ENCODE data around the gene TEX13C. TPM values are rescaled to one million over a fixed set of nuclear protein-coding genes. Genes with fewer than 3 reads are reported as not detected.

TEX13C gene
- polyA plus RNA-seq (2013, experiment 1 of 2) = not detected
- polyA plus RNA-seq (2013, experiment 2 of 2) = not detected

DNA sequence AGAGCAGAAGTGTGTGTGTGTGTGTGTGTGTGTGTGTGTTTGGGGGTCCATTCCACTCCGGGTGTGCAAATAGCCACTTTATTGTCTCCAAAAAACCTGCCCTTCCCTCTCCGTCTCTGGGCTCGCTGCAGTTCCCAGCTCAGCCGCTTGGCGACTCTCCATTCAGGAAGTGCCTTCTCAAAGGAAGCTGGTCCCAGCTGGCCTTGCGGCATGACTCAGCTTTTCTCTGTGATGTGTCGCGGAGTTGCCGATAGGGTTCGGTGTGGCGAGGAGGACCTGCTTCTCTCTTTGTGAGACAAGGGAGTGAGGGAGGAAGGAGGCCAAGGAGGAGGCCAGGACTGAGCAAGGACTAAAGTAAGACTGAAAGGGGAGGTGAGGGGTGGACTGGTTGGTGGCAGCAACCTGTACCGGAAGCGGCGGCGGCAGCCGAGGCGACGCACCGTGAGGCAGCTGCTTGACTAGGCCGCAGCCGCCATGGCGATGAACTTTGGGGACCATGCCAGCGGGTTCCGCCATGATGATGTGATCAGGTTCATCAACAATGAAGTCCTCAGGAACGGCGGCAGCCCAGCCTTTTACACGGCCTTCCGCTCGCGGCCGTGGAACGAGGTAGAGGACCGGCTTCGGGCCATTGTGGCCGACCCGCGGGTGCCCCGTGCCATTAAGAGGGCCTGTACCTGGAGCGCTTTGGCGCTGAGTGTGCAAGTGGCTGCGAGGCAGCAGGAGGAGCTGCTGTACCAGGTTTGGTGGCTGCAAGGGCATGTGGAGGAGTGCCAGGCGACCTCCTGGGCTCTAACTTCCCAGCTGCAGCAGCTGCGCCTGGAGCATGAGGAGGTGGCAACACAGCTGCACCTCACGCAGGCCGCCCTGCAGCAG, at the start of gene TEX13C:
TSS of gene TEX13C (plus strand) at position 226 of the 876 bp plus-strand sequence. CDS start at position 475, 249 bp downstream.
- Histone ChIP-seq H3K27me3 (ENCODE audit: control insufficient read depth in 3 of 3, insufficient read depth in 3 of 3, low read depth in 1 of 3, low read length in 3 of 3) (no peaks in the 10 kb centered on the region), H4K91ac (ENCODE audit: low read depth, low read length, poor library complexity) (no peak within 1 kb of the TSS), H3K4ac (ENCODE audit: low read length) (no peak within 1 kb of the TSS), H3K14ac (ENCODE audit: low read length) (no peak within 1 kb of the TSS), H3K9me3 (replicated peaks in 1 of 2; ENCODE audit: control insufficient read depth in 2 of 2, insufficient read depth in 1 of 2, low read depth in 1 of 2, low read length in 2 of 2) (no peaks in the 10 kb centered on the region), H2BK15ac (ENCODE audit: low read length) (no peak within 1 kb of the TSS), H3K4me1 (ENCODE audit: control insufficient read depth in 2 of 2, insufficient read depth in 1 of 2, low read depth in 1 of 2, low read length in 2 of 2) (no peaks in the 10 kb centered on the region), H3K9ac (ENCODE audit: low read depth, low read length, poor library complexity) (no peak within 1 kb of the TSS), H2AK5ac (ENCODE audit: low read depth, low read length) (no peak within 1 kb of the TSS), H3K4me3 (ENCODE audit: low read length in 2 of 2) (no peak within 1 kb of the TSS), H2BK120ac (ENCODE audit: low read depth, low read length) (no peak within 1 kb of the TSS), H3K27ac (replicated peaks; ENCODE audit: low read length) (no peak within 1 kb of the TSS), H3K23ac (ENCODE audit: low read depth, low read length, poor library complexity) (no peak within 1 kb of the TSS), H3K79me1 (ENCODE audit: low read depth, low read length) (no peaks in the 10 kb centered on the region), H3K4me2 (ENCODE audit: insufficient read depth, low read length, poor library complexity, severe bottlenecking) (no peak within 1 kb of the TSS), H2AFZ (ENCODE audit: low read length) (no peak within 1 kb of the TSS), H2BK5ac (ENCODE audit: low read length) (no peak within 1 kb of the TSS), H4K8ac (ENCODE audit: low read depth, low read length) (no peak within 1 kb of the TSS), H3K18ac (ENCODE audit: low read length) (no peak within 1 kb of the TSS), H3K36me3 (replicated peaks in 1 of 2; ENCODE audit: control insufficient read depth in 2 of 2, insufficient read depth in 2 of 2, low read length in 2 of 2) (no peaks in the 10 kb centered on the region), H2BK12ac (ENCODE audit: low read length) (no peak within 1 kb of the TSS)
- no peak for DNase-seq (ENCODE audit: low spot score)
- no CpG with 5 or more reads among the region's 45 CpGs for WGBS, 2 donors (ENCODE audit: extremely low coverage in 2 of 2, insufficient read length in 2 of 2, insufficient replicate concordance in 1 of 2)

DNA sequence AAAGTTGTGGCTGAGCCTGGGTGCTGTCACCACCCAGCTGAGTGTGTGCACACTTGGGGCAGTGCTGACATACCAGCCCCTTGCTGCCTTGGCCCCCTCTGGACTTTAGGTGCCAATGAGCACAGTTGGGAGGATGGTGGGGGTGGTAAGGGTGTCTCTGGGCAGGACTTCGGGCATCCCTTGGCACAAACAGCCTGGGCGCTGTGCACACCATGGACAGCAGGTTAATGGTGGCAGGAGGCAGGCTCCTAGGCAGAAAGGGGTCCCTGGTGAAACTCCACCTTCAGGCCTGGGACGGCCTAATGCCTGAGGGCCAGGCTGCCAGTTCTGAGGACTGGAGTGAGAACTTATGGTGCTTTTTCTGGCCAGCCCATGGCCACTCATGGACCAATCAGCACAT, 32.4 kb upstream of the TEX13C start:
- no peak overlapping the region for H3K18ac ChIP-seq (ENCODE audit: low read length)
- no peak overlapping the region for H3K4me3 ChIP-seq (ENCODE audit: low read length in 2 of 2)
- DNase-seq (ENCODE audit: low spot score) = no peak
- H3K4me1 ChIP-seq (ENCODE audit: control insufficient read depth in 2 of 2, insufficient read depth in 1 of 2, low read depth in 1 of 2, low read length in 2 of 2) = no peaks in the 10 kb centered on the region
- H3K27ac ChIP-seq (replicated peaks; ENCODE audit: low read length) = no peak overlapping the region
- H3K4me2 ChIP-seq (ENCODE audit: insufficient read depth, low read length, poor library complexity, severe bottlenecking) = no peak overlapping the region
- no peak overlapping the region for H3K9ac ChIP-seq (ENCODE audit: low read depth, low read length, poor library complexity)
- no peaks in the 10 kb centered on the region for H3K36me3 ChIP-seq (replicated peaks in 1 of 2; ENCODE audit: control insufficient read depth in 2 of 2, insufficient read depth in 2 of 2, low read length in 2 of 2)
- no CpG with 5 or more reads among the region's 3 CpGs for WGBS, 2 donors (ENCODE audit: extremely low coverage in 2 of 2, insufficient read length in 2 of 2, insufficient replicate concordance in 1 of 2)
- no peak overlapping the region for H4K91ac ChIP-seq (ENCODE audit: low read depth, low read length, poor library complexity)
- no peak overlapping the region for H3K23ac ChIP-seq (ENCODE audit: low read depth, low read length, poor library complexity)
- H3K4ac ChIP-seq (ENCODE audit: low read length) = no peak overlapping the region
- H2AFZ ChIP-seq (ENCODE audit: low read length) = no peak overlapping the region
- no peak overlapping the region for H2BK5ac ChIP-seq (ENCODE audit: low read length)
- no peak overlapping the region for H2BK120ac ChIP-seq (ENCODE audit: low read depth, low read length)
- no peaks in the 10 kb centered on the region for H3K27me3 ChIP-seq (ENCODE audit: control insufficient read depth in 3 of 3, insufficient read depth in 3 of 3, low read depth in 1 of 3, low read length in 3 of 3)
- no peaks in the 10 kb centered on the region for H3K9me3 ChIP-seq (replicated peaks in 1 of 2; ENCODE audit: control insufficient read depth in 2 of 2, insufficient read depth in 1 of 2, low read depth in 1 of 2, low read length in 2 of 2)
- no peak overlapping the region for H2BK15ac ChIP-seq (ENCODE audit: low read length)
- no peak overlapping the region for H3K14ac ChIP-seq (ENCODE audit: low read length)
- H2AK5ac ChIP-seq (ENCODE audit: low read depth, low read length) = no peak overlapping the region
- no peak overlapping the region for H2BK12ac ChIP-seq (ENCODE audit: low read length)
- H3K79me1 ChIP-seq (ENCODE audit: low read depth, low read length) = no peaks in the 10 kb centered on the region
- no peak overlapping the region for H4K8ac ChIP-seq (ENCODE audit: low read depth, low read length)

DNA sequence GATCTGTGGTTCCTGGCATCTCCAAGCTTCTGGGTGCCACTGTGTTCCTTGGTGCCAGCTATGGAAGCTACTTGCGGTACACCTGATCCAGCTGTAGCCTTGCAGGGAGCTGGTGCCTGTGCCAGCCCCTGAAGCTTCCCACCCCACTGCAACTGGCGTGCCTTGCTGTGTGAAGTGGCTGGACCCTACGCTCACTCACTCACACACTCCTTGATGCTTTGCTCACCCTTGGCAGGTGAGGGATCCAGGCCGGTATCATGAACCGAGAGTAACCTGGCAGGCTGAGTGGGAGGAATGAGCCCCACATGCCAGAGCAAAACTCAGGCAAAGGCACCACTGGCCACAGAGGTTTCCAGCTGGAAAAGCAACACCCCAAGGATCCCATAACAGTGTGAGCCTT, 31.3 kb upstream of the TEX13C start:
- Histone ChIP-seq H3K4ac (ENCODE audit: low read length) (no peak overlapping the region), H4K8ac (ENCODE audit: low read depth, low read length) (no peak overlapping the region), H2BK15ac (ENCODE audit: low read length) (no peak overlapping the region), H3K4me1 (ENCODE audit: control insufficient read depth in 2 of 2, insufficient read depth in 1 of 2, low read depth in 1 of 2, low read length in 2 of 2) (no peaks in the 10 kb centered on the region), H3K4me2 (ENCODE audit: insufficient read depth, low read length, poor library complexity, severe bottlenecking) (no peak overlapping the region), H3K9me3 (replicated peaks in 1 of 2; ENCODE audit: control insufficient read depth in 2 of 2, insufficient read depth in 1 of 2, low read depth in 1 of 2, low read length in 2 of 2) (no peaks in the 10 kb centered on the region), H3K36me3 (replicated peaks in 1 of 2; ENCODE audit: control insufficient read depth in 2 of 2, insufficient read depth in 2 of 2, low read length in 2 of 2) (no peaks in the 10 kb centered on the region), H2BK12ac (ENCODE audit: low read length) (no peak overlapping the region), H2AFZ (ENCODE audit: low read length) (no peak overlapping the region), H3K79me1 (ENCODE audit: low read depth, low read length) (no peaks in the 10 kb centered on the region), H2AK5ac (ENCODE audit: low read depth, low read length) (no peak overlapping the region), H3K4me3 (ENCODE audit: low read length in 2 of 2) (no peak overlapping the region), H3K18ac (ENCODE audit: low read length) (no peak overlapping the region), H3K27me3 (ENCODE audit: control insufficient read depth in 3 of 3, insufficient read depth in 3 of 3, low read depth in 1 of 3, low read length in 3 of 3) (no peaks in the 10 kb centered on the region), H2BK120ac (ENCODE audit: low read depth, low read length) (no peak overlapping the region), H3K27ac (replicated peaks; ENCODE audit: low read length) (no peak overlapping the region), H3K14ac (ENCODE audit: low read length) (no peak overlapping the region), H3K23ac (ENCODE audit: low read depth, low read length, poor library complexity) (no peak overlapping the region), H3K9ac (ENCODE audit: low read depth, low read length, poor library complexity) (no peak overlapping the region), H4K91ac (ENCODE audit: low read depth, low read length, poor library complexity) (no peak overlapping the region), H2BK5ac (ENCODE audit: low read length) (no peak overlapping the region)
- WGBS, 2 donors (ENCODE audit: extremely low coverage in 2 of 2, insufficient read length in 2 of 2, insufficient replicate concordance in 1 of 2) = no CpG with 5 or more reads among the region's 5 CpGs
- no peak for DNase-seq (ENCODE audit: low spot score)

DNA sequence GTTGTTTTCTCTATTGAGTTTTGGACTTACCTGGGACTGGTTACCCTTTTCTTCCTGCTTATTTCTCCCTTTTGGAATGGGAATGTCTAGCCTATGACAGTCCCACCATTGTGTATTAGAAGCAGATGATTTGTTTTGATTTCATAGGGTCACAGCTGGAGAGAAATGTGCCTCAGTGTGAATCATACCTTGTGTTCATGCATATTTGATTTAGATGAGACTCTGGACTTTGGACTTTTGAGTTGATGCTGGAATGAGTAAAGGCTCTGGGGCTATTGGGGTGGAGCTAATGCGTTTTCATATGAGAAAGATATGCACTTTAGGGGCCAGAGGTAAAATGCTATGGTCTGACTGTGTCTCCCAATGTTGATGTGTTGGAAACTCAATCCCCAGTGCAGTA, 30.5 kb upstream of the TEX13C start:
- H2AFZ ChIP-seq (ENCODE audit: low read length) = no peak overlapping the region

More for the DNA sequence above, 30.5 kb upstream of the TEX13C start:
- no peaks in the 10 kb centered on the region for H3K79me1 ChIP-seq (ENCODE audit: low read depth, low read length)
- no peak overlapping the region for H2BK5ac ChIP-seq (ENCODE audit: low read length)
- H3K27ac ChIP-seq (replicated peaks; ENCODE audit: low read length) = no peak overlapping the region
- H2BK12ac ChIP-seq (ENCODE audit: low read length) = no peak overlapping the region
- no peak overlapping the region for H2BK120ac ChIP-seq (ENCODE audit: low read depth, low read length)
- no peak overlapping the region for H4K8ac ChIP-seq (ENCODE audit: low read depth, low read length)
- H3K18ac ChIP-seq (ENCODE audit: low read length) = no peak overlapping the region
- WGBS, 2 donors (ENCODE audit: extremely low coverage in 2 of 2, insufficient read length in 2 of 2, insufficient replicate concordance in 1 of 2) = no CpG with 5 or more reads among the region's 1 CpG
- H3K9me3 ChIP-seq (replicated peaks in 1 of 2; ENCODE audit: control insufficient read depth in 2 of 2, insufficient read depth in 1 of 2, low read depth in 1 of 2, low read length in 2 of 2) = no peaks in the 10 kb centered on the region
- H3K4me3 ChIP-seq (ENCODE audit: low read length in 2 of 2) = no peak overlapping the region
- no peak overlapping the region for H3K14ac ChIP-seq (ENCODE audit: low read length)
- no peak overlapping the region for H2AK5ac ChIP-seq (ENCODE audit: low read depth, low read length)
- no peak overlapping the region for H4K91ac ChIP-seq (ENCODE audit: low read depth, low read length, poor library complexity)
- H3K23ac ChIP-seq (ENCODE audit: low read depth, low read length, poor library complexity) = no peak overlapping the region
- no peaks in the 10 kb centered on the region for H3K36me3 ChIP-seq (replicated peaks in 1 of 2; ENCODE audit: control insufficient read depth in 2 of 2, insufficient read depth in 2 of 2, low read length in 2 of 2)
- no peak overlapping the region for H3K4me2 ChIP-seq (ENCODE audit: insufficient read depth, low read length, poor library complexity, severe bottlenecking)
- H3K4ac ChIP-seq (ENCODE audit: low read length) = no peak overlapping the region
- no peak overlapping the region for H2BK15ac ChIP-seq (ENCODE audit: low read length)
- H3K9ac ChIP-seq (ENCODE audit: low read depth, low read length, poor library complexity) = no peak overlapping the region
- H3K27me3 ChIP-seq (ENCODE audit: control insufficient read depth in 3 of 3, insufficient read depth in 3 of 3, low read depth in 1 of 3, low read length in 3 of 3) = no peaks in the 10 kb centered on the region
- no peaks in the 10 kb centered on the region for H3K4me1 ChIP-seq (ENCODE audit: control insufficient read depth in 2 of 2, insufficient read depth in 1 of 2, low read depth in 1 of 2, low read length in 2 of 2)
- DNase-seq (ENCODE audit: low spot score) = no peak
